SJSA1 (cell line): ENCODE data around the gene MVB12B. TPM values are rescaled to one million over a fixed set of nuclear protein-coding genes. Genes with fewer than 3 reads are reported as not detected.

ENCODE experiments used
- DNase-seq, 2 experiments: peaks; one replicate each; pipeline ENCODE4 v3.0.0-alpha.2; 2015 to 2020; ENCODE audit warnings: low spot score in 2 of 2, low read depth in 1 of 2
- H3K27ac ChIP-seq: fragments of 250-450 bp; sonication (Bioruptor Pico); 2 replicates; pipeline ENCODE4 v1.5.1; 2020; ENCODE audit warnings: mild to moderate bottlenecking, moderate library complexity
- H3K27me3 ChIP-seq: fragments of 250-450 bp; sonication (Bioruptor Pico); replicated peaks from 2 replicates; pipeline ENCODE4 v1.5.1; 2020; ENCODE audit warnings: mild to moderate bottlenecking, moderate library complexity
- H3K36me3 ChIP-seq: fragments of 250-450 bp; sonication (Bioruptor Pico); 2 replicates; pipeline ENCODE4 v1.5.1; 2020; ENCODE audit warnings: mild to moderate bottlenecking
- H3K4me1 ChIP-seq: fragments of 250-450 bp; sonication (Bioruptor Pico); replicated peaks from 2 replicates; pipeline ENCODE4 v1.6.1; 2021; ENCODE audit warnings: mild to moderate bottlenecking
- H3K4me3 ChIP-seq: fragments of 250-450 bp; sonication (Bioruptor Pico); 2 replicates; pipeline ENCODE4 v1.5.1; 2020; ENCODE audit warnings: mild to moderate bottlenecking
- H3K9me3 ChIP-seq: fragments of 250-450 bp; sonication (Bioruptor Pico); replicated peaks from 2 replicates; pipeline ENCODE4 v1.5.1; 2020; ENCODE audit warnings: mild to moderate bottlenecking
- total RNA-seq: library from RNA; depleted of rRNA; stranded (reverse); fragments of >200 nt; shearing (Covaris generic); gene quantifications from 2 replicates; pipeline ENCODE4 v1.2.3, GENCODE V29; 2014

The MVB12B gene
- total RNA-seq, 1 experiment from 2014 or later = 7.8 TPM

DNA sequence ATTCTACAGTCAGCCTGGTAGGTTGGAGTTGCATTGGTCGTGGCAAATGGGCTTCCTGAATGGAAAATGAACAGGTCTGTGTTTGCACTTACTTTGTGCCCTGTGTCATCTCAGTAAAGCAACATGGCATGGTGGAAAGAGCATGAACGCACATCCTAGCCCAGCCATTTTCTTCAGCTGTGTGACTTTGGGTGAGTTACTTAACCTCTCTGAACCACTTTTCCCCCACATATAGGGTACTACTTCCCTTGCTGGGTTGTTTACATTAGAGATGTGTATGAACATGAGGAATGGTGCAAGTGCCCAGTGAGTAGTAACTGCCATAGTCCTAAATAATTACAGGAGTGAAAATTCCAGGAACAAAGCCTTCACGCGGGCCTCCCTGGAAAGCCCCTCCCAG is 83.6 kb downstream of the MVB12B start:
- H3K4me1 ChIP-seq = no peaks in the 10 kb centered on the region
- no peaks in the 10 kb centered on the region for H3K9me3 ChIP-seq
- DNase-seq = no peak
- no peak overlapping the region for H3K4me3 ChIP-seq
- H3K27me3 ChIP-seq = no peaks in the 10 kb centered on the region
- H3K36me3 ChIP-seq = no peaks in the 10 kb centered on the region
- no peak overlapping the region for H3K27ac ChIP-seq

DNA sequence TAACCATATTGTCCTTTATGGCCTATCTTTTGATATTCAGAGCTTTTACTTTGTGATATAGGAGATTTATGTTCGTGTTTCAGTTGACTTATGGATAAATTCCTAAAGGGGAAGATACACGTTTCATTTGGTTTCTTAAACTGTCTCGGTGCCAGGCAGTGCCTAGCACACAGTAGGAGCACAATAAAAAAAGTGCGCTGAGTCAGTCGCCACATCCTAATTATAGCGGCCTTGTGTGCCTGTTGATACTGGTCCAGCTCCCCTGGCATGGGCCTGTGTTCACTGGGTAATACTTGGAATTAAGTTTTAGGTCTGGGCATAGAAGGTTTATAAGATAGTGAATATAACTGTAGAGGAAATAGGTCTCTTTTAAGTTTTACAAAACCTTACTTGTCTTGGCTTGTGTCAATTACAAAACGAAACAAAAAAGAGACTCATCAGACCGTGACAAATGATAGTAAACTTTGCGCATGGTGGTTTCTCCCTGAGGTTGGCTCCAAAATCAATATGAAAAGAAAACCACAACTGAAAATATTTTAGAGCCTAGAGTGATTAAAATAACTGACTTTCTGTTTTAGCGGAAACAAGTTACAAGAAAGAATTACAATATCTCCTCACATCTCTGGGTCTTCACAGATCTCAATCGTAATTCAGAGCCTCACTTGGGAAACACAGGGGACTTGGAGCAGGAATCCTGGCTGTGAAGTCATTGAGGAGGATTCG is 84.8 kb downstream of the MVB12B start:
- DNase-seq = no peak
- Histone ChIP-seq H3K36me3 (no peaks in the 10 kb centered on the region), H3K4me3 (no peak overlapping the region), H3K9me3 (no peaks in the 10 kb centered on the region), H3K27ac (no peak overlapping the region), H3K4me1 (no peaks in the 10 kb centered on the region), H3K27me3 (no peaks in the 10 kb centered on the region)

DNA sequence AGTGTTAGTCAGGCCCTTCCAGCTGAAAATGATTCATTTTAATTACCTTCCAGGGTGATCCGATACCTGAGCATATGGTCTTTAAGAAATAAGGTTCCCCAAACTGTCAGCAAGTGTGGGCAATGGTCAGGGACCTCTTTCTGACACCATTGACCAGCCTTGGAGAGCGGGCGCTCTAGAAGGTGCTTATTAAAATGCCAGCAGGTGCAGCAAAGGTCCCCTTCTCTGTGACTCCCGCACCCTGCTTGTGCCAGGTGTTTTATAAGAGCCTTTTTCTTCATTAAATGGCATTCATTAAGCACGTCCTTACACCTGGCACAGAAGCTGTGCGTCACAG is 85.3 kb downstream of the MVB12B start:
- H3K4me1 ChIP-seq = no peaks in the 10 kb centered on the region
- no peak for DNase-seq
- H3K27me3 ChIP-seq = no peaks in the 10 kb centered on the region
- H3K4me3 ChIP-seq = no peak overlapping the region
- H3K27ac ChIP-seq = no peak overlapping the region
- H3K9me3 ChIP-seq = no peaks in the 10 kb centered on the region
- no peaks in the 10 kb centered on the region for H3K36me3 ChIP-seq

DNA sequence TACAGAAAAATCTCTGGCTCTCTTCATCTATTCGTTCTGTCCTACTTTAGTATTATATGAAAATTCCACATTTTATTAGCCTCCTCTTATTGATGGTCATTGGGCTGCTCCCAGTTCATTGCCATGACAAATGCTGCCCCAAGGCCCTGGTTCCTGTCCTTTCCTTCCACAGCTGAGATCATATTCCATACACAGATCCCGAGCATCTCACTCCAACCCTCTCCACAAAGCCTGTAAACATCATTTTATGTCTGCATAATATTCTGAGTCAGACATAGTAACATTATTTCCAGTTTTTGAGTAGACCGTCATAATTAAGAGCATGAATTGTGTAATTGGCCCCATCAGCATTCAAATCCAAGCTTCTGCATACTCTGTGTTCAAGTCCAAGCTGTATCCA is 86.3 kb downstream of the MVB12B start:
- no peaks in the 10 kb centered on the region for H3K27me3 ChIP-seq
- DNase-seq = no peak
- no peak overlapping the region for H3K27ac ChIP-seq
- H3K36me3 ChIP-seq = no peaks in the 10 kb centered on the region
- no peaks in the 10 kb centered on the region for H3K4me1 ChIP-seq
- no peak overlapping the region for H3K4me3 ChIP-seq
- H3K9me3 ChIP-seq = no peaks in the 10 kb centered on the region

DNA sequence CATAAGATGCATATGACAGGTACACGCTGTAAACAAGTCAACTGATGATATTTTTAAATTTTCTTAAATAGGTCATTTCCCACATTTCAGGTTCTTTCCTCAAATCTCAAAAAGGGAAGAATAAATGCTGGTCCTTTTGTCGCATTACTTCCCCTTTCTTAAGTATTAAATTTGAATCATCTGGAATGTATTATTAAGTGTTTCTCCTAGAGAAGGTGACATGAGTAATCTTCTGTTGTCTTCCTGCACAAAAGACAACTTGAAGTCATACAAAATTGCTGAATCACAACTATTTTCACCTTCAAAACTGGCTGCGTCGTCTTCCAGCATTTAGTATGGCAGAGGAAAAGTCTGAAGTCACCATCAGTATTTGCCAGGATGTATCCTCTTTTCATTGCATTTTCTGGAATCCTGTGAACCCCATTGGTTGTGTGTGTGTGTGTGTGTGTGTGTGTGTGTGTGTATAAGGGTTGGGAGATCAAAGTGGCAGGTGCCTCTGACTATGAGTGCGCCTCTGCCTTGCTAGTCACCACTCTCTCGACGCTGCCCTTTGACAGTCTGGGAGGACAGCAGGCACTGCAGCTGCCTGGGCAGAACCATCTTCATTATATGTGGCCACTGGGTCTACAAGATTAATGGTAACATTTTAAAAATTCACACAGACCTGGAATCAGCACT is 86.9 kb downstream of the MVB12B start:
- no peak overlapping the region for H3K27ac ChIP-seq
- no peak for DNase-seq
- H3K4me1 ChIP-seq = no peaks in the 10 kb centered on the region
- H3K9me3 ChIP-seq = no peaks in the 10 kb centered on the region
- no peaks in the 10 kb centered on the region for H3K27me3 ChIP-seq
- no peaks in the 10 kb centered on the region for H3K36me3 ChIP-seq
- no peak overlapping the region for H3K4me3 ChIP-seq

DNA sequence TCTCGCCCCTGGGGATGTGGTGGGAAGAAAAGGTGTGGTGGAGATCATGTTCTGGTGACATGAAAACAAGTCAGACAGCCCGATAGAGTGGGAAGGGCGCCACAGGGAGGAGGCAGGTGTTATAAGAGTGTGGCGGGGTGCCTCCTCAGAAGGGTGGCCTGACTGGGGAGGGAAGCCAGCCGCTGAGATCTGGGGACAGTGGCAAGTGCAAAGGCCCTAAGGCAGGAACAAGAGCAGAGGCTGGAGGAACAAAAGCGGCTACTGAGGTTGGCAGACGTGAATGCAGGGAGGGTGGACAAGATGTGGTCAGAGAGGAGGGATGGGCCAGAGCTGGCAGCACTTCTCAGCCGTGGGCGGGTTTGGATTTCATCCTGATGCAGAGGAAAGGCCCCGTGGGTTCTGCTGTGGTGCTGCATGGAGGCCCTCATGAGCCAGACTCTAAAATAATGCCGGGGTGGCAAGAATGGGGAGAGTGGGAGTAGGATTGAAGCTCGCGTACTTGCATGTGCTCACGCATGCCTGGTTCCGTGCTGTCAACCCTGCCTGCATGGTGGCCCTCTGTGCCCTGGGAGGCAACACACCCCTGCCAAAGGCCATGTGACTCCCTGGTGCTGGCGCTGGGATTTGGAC is 89.2 kb downstream of the MVB12B start:
- peaks cover 4% of the 10 kb centered on the region for H3K4me1 ChIP-seq
- no peaks in the 10 kb centered on the region for H3K9me3 ChIP-seq
- H3K27ac ChIP-seq = no peak overlapping the region
- H3K4me3 ChIP-seq = no peak overlapping the region
- H3K36me3 ChIP-seq = no peaks in the 10 kb centered on the region
- no peaks in the 10 kb centered on the region for H3K27me3 ChIP-seq
- DNase-seq = no peak

DNA sequence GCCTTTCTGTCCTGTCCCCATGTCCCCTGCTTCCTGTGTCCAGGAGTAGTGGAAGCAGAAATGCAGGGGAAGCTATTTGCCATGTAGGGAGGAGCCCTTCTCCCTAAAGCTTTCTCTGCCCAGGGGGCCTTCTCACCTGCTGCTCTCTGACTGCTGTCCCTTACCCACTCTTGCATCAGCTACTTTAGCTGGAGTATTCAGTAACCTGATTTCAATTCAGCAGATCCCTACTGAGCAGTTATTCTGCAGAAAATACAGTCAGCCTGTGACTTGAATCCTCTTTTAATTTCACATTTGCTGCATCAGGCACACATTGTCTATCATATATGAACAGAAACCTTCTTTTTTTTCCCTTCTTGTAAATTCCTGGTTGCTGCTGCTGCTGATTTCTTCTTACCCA is 90.4 kb downstream of the MVB12B start:
- DNase-seq = no peak
- H3K4me1 ChIP-seq = peaks cover 7% of the 10 kb centered on the region
- H3K9me3 ChIP-seq = no peaks in the 10 kb centered on the region
- no peak overlapping the region for H3K4me3 ChIP-seq
- H3K27me3 ChIP-seq = no peaks in the 10 kb centered on the region
- H3K27ac ChIP-seq = no peak overlapping the region
- no peaks in the 10 kb centered on the region for H3K36me3 ChIP-seq

DNA sequence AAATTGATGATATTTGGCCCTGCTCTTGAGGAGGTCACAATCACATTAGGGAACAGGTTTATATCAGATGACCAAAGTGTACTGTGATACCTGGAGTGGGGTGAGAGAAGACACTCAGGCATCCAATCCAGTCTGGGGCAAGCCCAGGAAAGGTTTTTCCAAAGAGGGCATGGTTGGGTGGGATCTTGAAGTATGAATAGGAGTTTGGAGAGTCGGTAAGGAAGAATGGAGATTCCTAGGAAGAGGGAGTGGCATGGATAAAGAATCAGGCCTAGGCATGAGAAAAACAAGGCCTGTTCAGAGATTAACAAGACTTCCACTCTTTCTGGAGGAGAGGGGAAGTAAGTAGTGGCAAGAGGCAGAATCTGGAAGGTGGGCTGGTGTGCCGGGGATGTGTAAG is 91.1 kb downstream of the MVB12B start:
- Histone ChIP-seq H3K4me3 (no peak overlapping the region), H3K9me3 (no peaks in the 10 kb centered on the region), H3K27ac (no peak overlapping the region), H3K4me1 (peaks cover 7% of the 10 kb centered on the region), H3K27me3 (no peaks in the 10 kb centered on the region), H3K36me3 (no peaks in the 10 kb centered on the region)
- no peak for DNase-seq

DNA sequence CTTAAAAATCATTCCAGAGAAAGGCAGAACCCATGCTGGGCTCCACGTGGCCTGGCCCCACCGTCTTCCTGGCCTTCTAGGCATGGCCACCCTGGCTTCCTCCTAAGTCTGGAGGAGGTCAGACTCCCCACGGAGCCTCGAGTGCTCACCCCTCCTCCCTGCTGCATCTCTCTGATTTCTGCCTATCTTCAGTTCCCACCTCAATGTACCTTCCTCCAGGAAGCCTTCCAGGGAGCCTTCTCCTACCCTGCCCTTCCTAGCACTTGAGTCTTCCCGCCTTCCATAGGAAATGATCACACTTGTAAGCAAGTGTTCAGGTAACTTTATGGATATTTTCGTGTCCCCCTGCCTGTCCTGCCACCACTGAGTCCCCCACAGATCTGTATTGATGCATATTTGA is 92.0 kb downstream of the MVB12B start:
- no peaks in the 10 kb centered on the region for H3K27me3 ChIP-seq
- H3K4me3 ChIP-seq = no peak overlapping the region
- no peaks in the 10 kb centered on the region for H3K9me3 ChIP-seq
- peaks cover 7% of the 10 kb centered on the region for H3K4me1 ChIP-seq
- H3K27ac ChIP-seq = no peak overlapping the region
- H3K36me3 ChIP-seq = no peaks in the 10 kb centered on the region
- no peak for DNase-seq

DNA sequence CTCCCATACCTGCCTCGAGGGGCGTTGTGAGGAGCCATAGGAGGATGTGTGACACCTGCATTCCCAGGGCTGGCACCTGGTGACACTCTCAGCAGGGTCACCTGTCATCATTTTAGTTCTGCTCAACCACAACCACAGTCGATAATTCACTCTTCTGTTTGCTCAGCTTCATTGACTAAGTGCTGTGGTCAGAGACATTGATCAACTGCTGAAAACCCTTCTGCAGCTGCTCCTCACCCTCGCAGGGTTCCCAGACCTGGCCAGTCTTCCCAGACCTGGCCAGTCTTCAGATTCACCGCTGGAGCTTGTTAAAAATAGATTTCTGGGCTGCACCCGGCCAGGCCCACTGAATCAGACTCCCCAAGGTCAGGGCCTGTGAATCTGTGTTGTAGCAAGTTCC is 92.8 kb downstream of the MVB12B start:
- H3K4me1 ChIP-seq = peaks cover 7% of the 10 kb centered on the region
- DNase-seq = no peak
- no peak overlapping the region for H3K4me3 ChIP-seq
- no peaks in the 10 kb centered on the region for H3K27me3 ChIP-seq
- no peaks in the 10 kb centered on the region; the same call in 1 of the 2 replicates for H3K36me3 ChIP-seq
- no peak overlapping the region for H3K27ac ChIP-seq
- no peaks in the 10 kb centered on the region for H3K9me3 ChIP-seq

DNA sequence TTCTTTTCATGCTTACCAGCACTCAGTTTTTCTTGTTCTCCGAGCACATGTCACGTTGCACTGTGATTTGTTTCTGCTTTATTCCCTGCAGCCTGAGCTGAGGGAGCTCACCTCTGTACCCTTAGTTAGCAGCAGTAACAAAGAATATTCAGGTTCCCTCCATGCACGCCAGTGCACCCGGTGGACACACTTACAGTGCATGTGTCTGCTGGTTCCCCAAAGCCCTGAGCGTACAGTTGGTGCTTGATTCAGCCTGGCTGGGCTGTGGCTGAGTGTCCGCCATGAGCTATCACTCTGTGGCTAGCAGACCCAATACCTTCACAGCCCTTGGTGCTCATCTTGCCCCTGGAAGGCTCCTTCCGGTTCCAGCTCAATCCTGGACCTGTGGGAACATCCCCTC is 93.5 kb downstream of the MVB12B start:
- H3K27me3 ChIP-seq = no peaks in the 10 kb centered on the region
- DNase-seq = no peak
- H3K9me3 ChIP-seq = no peaks in the 10 kb centered on the region
- no peaks in the 10 kb centered on the region; the same call in 1 of the 2 replicates for H3K36me3 ChIP-seq
- H3K4me3 ChIP-seq = no peak overlapping the region
- peaks cover 7% of the 10 kb centered on the region for H3K4me1 ChIP-seq
- H3K27ac ChIP-seq = no peak overlapping the region

DNA sequence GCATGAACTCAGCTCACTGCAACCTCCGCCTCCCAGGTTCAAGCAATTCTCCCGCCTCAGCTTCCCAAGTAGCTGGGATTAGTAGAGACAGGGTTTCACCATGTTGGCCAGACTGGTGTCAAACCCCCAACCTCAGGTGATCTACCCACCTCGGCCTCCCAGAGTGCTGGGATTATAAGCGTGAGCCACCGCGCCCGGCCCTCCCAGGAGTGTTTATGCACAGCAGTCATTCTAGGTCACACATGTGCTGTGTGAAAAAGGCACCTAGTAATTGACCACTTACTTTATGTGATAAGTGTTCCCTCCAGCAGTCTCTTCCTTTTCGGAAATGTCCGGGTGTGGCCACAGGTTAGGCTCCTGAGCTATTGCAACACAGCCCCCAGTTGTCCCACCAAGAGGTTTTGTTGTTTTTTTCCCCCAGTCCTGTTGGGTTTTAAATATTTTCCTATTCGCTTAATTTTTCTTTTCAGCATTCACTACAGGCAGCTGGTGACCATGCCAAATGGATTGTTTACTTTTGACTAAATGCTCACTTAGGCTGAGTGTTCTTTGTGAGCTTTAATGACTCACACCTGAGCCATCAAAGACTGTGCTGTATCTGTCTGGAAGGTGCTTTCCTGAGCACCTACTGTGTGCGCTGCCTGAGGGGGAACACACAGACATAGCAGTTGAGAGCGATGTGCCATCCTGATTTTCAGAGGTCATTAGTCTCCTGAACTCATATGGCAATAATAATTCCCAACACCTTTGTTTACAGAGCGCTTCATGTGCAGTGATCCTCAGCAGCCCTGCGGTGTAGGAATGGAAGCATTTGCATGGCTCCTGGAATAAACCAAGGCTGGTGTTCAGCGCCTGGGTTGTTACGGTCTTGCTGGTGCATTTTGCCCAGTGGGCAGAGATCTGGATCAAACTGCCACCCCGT is 94.3 kb downstream of the MVB12B start:
- no peak overlapping the region for H3K4me3 ChIP-seq
- H3K9me3 ChIP-seq = no peaks in the 10 kb centered on the region
- H3K27me3 ChIP-seq = no peaks in the 10 kb centered on the region
- peaks cover 7% of the 10 kb centered on the region for H3K4me1 ChIP-seq
- no peak overlapping the region for H3K27ac ChIP-seq
- peak in 1 of 2 experiments; percentile 15 for DNase-seq
- H3K36me3 ChIP-seq = no peaks in the 10 kb centered on the region; the same call in 1 of the 2 replicates

DNA sequence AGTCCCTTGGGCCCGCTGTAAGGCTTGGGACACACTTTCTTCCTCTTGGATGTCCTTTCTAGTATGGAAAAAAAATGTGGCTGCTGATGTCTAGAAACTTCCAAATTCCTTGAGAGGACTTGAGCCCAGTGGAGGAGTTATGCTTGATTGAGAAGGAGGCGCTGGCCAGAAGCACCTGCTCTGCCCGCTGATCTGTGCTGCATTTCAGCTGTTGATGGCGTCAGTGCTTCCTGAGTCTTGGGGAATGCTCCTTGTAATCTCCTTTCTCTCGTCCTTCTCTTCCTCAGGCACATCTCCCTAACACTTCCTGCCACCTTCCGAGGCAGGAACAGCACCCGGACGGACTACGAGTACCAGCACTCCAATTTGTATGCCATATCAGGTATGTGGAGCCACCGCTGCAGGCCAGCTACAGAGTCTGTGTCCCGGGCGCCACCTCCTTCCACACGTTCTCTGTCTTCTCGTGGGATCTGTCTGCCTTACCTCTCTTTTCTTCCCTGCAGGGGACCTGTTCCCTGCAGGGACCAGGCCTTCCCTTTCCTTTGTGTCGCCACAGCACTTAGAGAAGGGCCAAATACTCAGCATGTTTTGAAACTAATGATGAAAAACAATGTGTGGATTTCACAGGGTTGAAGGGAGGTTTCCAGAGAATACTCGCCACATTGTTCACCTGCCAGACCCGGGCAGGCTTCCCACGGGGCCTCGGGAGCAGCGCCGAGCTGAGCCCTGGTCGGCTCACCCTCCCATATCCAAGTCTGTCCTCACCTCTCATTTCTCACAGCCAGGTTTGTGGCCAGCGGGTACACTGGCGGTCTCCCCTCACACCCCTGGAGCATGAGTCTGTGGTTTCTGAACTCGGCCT is 95.2 kb downstream of the MVB12B start:
- H3K27ac ChIP-seq = no peak overlapping the region
- no peak for DNase-seq
- H3K4me1 ChIP-seq = peaks cover 7% of the 10 kb centered on the region
- H3K9me3 ChIP-seq = no peaks in the 10 kb centered on the region
- no peak overlapping the region for H3K4me3 ChIP-seq
- H3K27me3 ChIP-seq = no peaks in the 10 kb centered on the region
- H3K36me3 ChIP-seq = no peaks in the 10 kb centered on the region; the same call in 1 of the 2 replicates
